ENCODE data around the gene BLMH. TPM values are rescaled to one million over a fixed set of nuclear protein-coding genes. Genes with fewer than 3 reads are reported as not detected.

Gene BLMH
- total and polyA plus RNA-seq, 8 donors: 5.4 to 32.4 (median 14.7) TPM; not detected in 1

- no peaks in the 10 kb centered on the region for H3K4me1 ChIP-seq
- 4 to 23% (median 11%) methylated on average over 1 of the region's 1 CpG for WGBS, 5 donors
- intact Hi-C loops (cut with DNase I; ENCODE audit: low total_unique reads): no loop called here
Measured at GRCh38 chr17:30326809-30327208, 35.1 kb upstream of the BLMH start.

GRCh38 chr17:30324723-30325122, 33.0 kb upstream of the BLMH start:
- Histone ChIP-seq H3K27me3 (no peaks in the 10 kb centered on the region), H3K9me3 (no peaks in the 10 kb centered on the region), H3K4me3 (no peak overlapping the region), H3K27ac (no peak overlapping the region), H3K4me1 (no peaks in the 10 kb centered on the region), H3K36me3 (no peaks in the 10 kb centered on the region)
- WGBS, 5 donors: 69 to 74% (median 72%) methylated on average over 7 of the region's 7 CpGs
- no peak for TF ChIP-seq POLR2AphosphoS5 (IDR thresholded peaks at IDR 0.05)
- no peak for TF ChIP-seq POLR2A (IDR thresholded peaks at IDR 0.05)
- no peak for TF ChIP-seq EP300 (IDR thresholded peaks at IDR 0.05)
- TF ChIP-seq CTCF (IDR thresholded peaks at IDR 0.05): no peak
- DNase-seq: no peak
- intact Hi-C loops (cut with DNase I; ENCODE audit: low total_unique reads): no loop called here

More at GRCh38 chr17:30326809-30327208, 35.1 kb upstream of the BLMH start:
- no peak for DNase-seq
- TF ChIP-seq CTCF (IDR thresholded peaks at IDR 0.05): no peak
- TF ChIP-seq POLR2A (IDR thresholded peaks at IDR 0.05): no peak
- TF ChIP-seq EP300 (IDR thresholded peaks at IDR 0.05): no peak
- no peak for TF ChIP-seq POLR2AphosphoS5 (IDR thresholded peaks at IDR 0.05)
- no peak overlapping the region for H3K4me3 ChIP-seq
- no peaks in the 10 kb centered on the region for H3K27me3 ChIP-seq
- no peaks in the 10 kb centered on the region for H3K36me3 ChIP-seq
- no peaks in the 10 kb centered on the region for H3K9me3 ChIP-seq
- H3K27ac ChIP-seq: no peak overlapping the region

- intact Hi-C loops (cut with DNase I; ENCODE audit: low total_unique reads): no loop called here
- no peak for TF ChIP-seq CTCF (IDR thresholded peaks at IDR 0.05)
- no peak for TF ChIP-seq POLR2A (IDR thresholded peaks at IDR 0.05)
- no peak for TF ChIP-seq EP300 (IDR thresholded peaks at IDR 0.05)
- TF ChIP-seq POLR2AphosphoS5 (IDR thresholded peaks at IDR 0.05): no peak
- no peak overlapping the region for H3K4me3 ChIP-seq
- H3K4me1 ChIP-seq: no peaks in the 10 kb centered on the region
- peak overlapping the region in 1 of 5 donors; percentile 1 for H3K27ac ChIP-seq
- H3K27me3 ChIP-seq: no peaks in the 10 kb centered on the region
- H3K36me3 ChIP-seq: no peaks in the 10 kb centered on the region
- no peaks in the 10 kb centered on the region for H3K9me3 ChIP-seq
- DNase-seq: peak in 1 of 2 donors; percentile 37
Measured at GRCh38 chr17:30323895-30324319, 32.2 kb upstream of the BLMH start.

- 36 to 57% (median 45%) methylated on average over 5 of the region's 5 CpGs for WGBS, 5 donors
- intact Hi-C loops (cut with DNase I; ENCODE audit: low total_unique reads): no loop called here
Measured at GRCh38 chr17:30323262-30323894, 31.6 kb upstream of the BLMH start.

More at GRCh38 chr17:30323262-30323894, 31.6 kb upstream of the BLMH start:
- Histone ChIP-seq H3K9me3 (no peaks in the 10 kb centered on the region), H3K36me3 (no peaks in the 10 kb centered on the region), H3K4me3 (no peak overlapping the region), H3K27ac (no peak overlapping the region), H3K27me3 (no peaks in the 10 kb centered on the region), H3K4me1 (no peaks in the 10 kb centered on the region)
- TF ChIP-seq POLR2AphosphoS5 (IDR thresholded peaks at IDR 0.05) (no peak), POLR2A (IDR thresholded peaks at IDR 0.05) (no peak), CTCF (IDR thresholded peaks at IDR 0.05) (no peak), EP300 (IDR thresholded peaks at IDR 0.05) (no peak)
- no peak for DNase-seq
